ENCODE measurements around the gene ABHD12.

DNA sequence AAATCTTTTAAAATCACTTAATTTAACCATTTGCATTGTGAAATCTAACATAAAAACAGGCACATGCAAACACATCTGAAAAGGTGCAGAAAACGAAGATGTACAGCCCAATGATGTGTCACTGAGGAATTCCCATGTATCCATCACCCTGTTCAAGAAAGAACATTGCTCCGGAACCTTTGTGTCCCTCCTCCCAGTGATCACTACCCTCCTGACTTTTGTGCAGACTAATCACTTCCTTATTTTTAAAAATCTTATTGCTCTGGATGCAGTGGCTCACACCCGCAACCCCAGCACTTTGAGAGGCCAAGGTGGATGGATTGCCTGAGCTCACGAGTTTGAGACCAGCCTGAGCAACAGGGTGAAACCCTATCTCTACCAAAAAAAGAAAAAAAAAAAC lies 31.4 kb upstream of the ABHD12 start:
- TF ChIP-seq EZH2 (IDR thresholded peaks at IDR 0.05; ENCODE audit: borderline replicate concordance, low read length) (no peak), CTCF (IDR thresholded peaks at IDR 0.05; ENCODE audit: low read length) (no peak)

Data from OCI-LY1 (cell line).